ENCODE measurements around the gene BFAR. TPM values are rescaled to one million over a fixed set of nuclear protein-coding genes. Genes with fewer than 3 reads are reported as not detected.

The BFAR gene
- total RNA-seq, 1 donor from 2014 or later = 76.1 TPM

- no peak for TF ChIP-seq CTCF (IDR thresholded peaks at IDR 0.05; ENCODE audit: unreplicated experiment)
- Mint-ChIP-seq H3K4me3 (ENCODE audit: low read depth) (no peak overlapping the region), H3K9me3 (ENCODE audit: low read depth) (no peaks in the 10 kb centered on the region), H3K27ac (no peak overlapping the region), H3K36me3 (ENCODE audit: insufficient read depth) (peaks cover 20% of the 10 kb centered on the region), H3K4me1 (ENCODE audit: low read depth) (peaks cover 7% of the 10 kb centered on the region), H3K27me3 (no peaks in the 10 kb centered on the region)
- DNase-seq (ENCODE audit: low spot score, unreplicated experiment) = no peak
Observed at GRCh38 chr16:14668556-14669223, 35.9 kb downstream of the BFAR start.

- DNase-seq (ENCODE audit: low spot score, unreplicated experiment) = no peak
- Mint-ChIP-seq H3K27me3 (no peaks in the 10 kb centered on the region), H3K27ac (no peak overlapping the region), H3K4me3 (ENCODE audit: low read depth) (no peak overlapping the region), H3K4me1 (ENCODE audit: low read depth) (peaks cover 7% of the 10 kb centered on the region), H3K9me3 (ENCODE audit: low read depth) (no peaks in the 10 kb centered on the region), H3K36me3 (ENCODE audit: insufficient read depth) (peaks cover 13% of the 10 kb centered on the region)
- TF ChIP-seq CTCF (IDR thresholded peaks at IDR 0.05; ENCODE audit: unreplicated experiment) = no peak
Observed at GRCh38 chr16:14669776-14670175, 37.0 kb downstream of the BFAR start.

- Mint-ChIP-seq H3K36me3 (ENCODE audit: insufficient read depth) (peaks cover 5% of the 10 kb centered on the region), H3K27ac (no peak overlapping the region)
- no peak for TF ChIP-seq CTCF (IDR thresholded peaks at IDR 0.05; ENCODE audit: unreplicated experiment)
Observed at GRCh38 chr16:14672403-14672971, 39.7 kb downstream of the BFAR start.

GRCh38 chr16:14676633-14677032 is 43.9 kb downstream of the BFAR start:
- no peak overlapping the region for H3K4me3 Mint-ChIP-seq (ENCODE audit: low read depth)
- TF ChIP-seq CTCF (IDR thresholded peaks at IDR 0.05; ENCODE audit: unreplicated experiment) = no peak
- no peak overlapping the region for H3K27ac Mint-ChIP-seq
- peaks cover 3% of the 10 kb centered on the region for H3K9me3 Mint-ChIP-seq (ENCODE audit: low read depth)
- H3K27me3 Mint-ChIP-seq = no peaks in the 10 kb centered on the region
- peaks cover 7% of the 10 kb centered on the region for H3K4me1 Mint-ChIP-seq (ENCODE audit: low read depth)
- no peak for DNase-seq (ENCODE audit: low spot score, unreplicated experiment)
- H3K36me3 Mint-ChIP-seq (ENCODE audit: insufficient read depth) = peaks cover 4% of the 10 kb centered on the region

More at GRCh38 chr16:14672403-14672971, 39.7 kb downstream of the BFAR start:
- H3K9me3 Mint-ChIP-seq (ENCODE audit: low read depth) = no peaks in the 10 kb centered on the region
- no peak overlapping the region for H3K4me3 Mint-ChIP-seq (ENCODE audit: low read depth)
- DNase-seq (ENCODE audit: low spot score, unreplicated experiment) = no peak
- no peaks in the 10 kb centered on the region for H3K27me3 Mint-ChIP-seq
- peaks cover 7% of the 10 kb centered on the region for H3K4me1 Mint-ChIP-seq (ENCODE audit: low read depth)

GRCh38 chr16:14677627-14678026 is 44.9 kb downstream of the BFAR start:
- H3K4me1 Mint-ChIP-seq (ENCODE audit: low read depth) = no peaks in the 10 kb centered on the region
- TF ChIP-seq CTCF (IDR thresholded peaks at IDR 0.05; ENCODE audit: unreplicated experiment) = no peak
- H3K27ac Mint-ChIP-seq = no peak overlapping the region
- H3K27me3 Mint-ChIP-seq = no peaks in the 10 kb centered on the region
- DNase-seq (ENCODE audit: low spot score, unreplicated experiment) = no peak
- H3K9me3 Mint-ChIP-seq (ENCODE audit: low read depth) = peaks cover 3% of the 10 kb centered on the region
- peaks cover 4% of the 10 kb centered on the region for H3K36me3 Mint-ChIP-seq (ENCODE audit: insufficient read depth)
- no peak overlapping the region for H3K4me3 Mint-ChIP-seq (ENCODE audit: low read depth)

All from progenitor cell of endocrine pancreas (in vitro differentiated cells).